Spleen (tissue), 11 donors: Measurements from ENCODE around the gene DLG1. TPM values are rescaled to one million over a fixed set of nuclear protein-coding genes. Genes with fewer than 3 reads are reported as not detected.

Experiments
- DNase-seq: peaks from one replicate; pipeline ENCODE4 v3.0.0-alpha.2; 2020
- H3K27ac ChIP-seq, 8 donors: fragments of 200-600 bp; sonication (generic) in 7 of 8; 1 replicate in 4 of 8; 2 replicates in 4 of 8; pipeline versions ENCODE4 v1.5.0 to v1.8.0; 2016 to 2021; ENCODE audit warnings: inconsistent platforms in 4 of 8, mild to moderate bottlenecking in 4 of 8, moderate library complexity in 1 of 8
- H3K27me3 ChIP-seq, 7 donors: fragments of 200-600 bp; sonication (generic) in 6 of 7; replicated peaks in 1 of 7; 1 replicate in 4 of 7; 2 replicates in 3 of 7; pipeline versions ENCODE4 v1.5.0 to v1.8.0; 2016 to 2021; ENCODE audit warnings: inconsistent platforms in 3 of 7, mild to moderate bottlenecking in 1 of 7
- H3K36me3 ChIP-seq, 6 donors: fragments of 200-600 bp; sonication (generic) in 5 of 6; 1 replicate in 4 of 6; 2 replicates in 2 of 6; pipeline versions ENCODE4 v1.5.0 to v1.8.0; 2016 to 2021; ENCODE audit warnings: inconsistent platforms in 2 of 6
- H3K4me1 ChIP-seq, 6 donors: fragments of 200-600 bp; sonication (generic) in 5 of 6; 1 replicate in 3 of 6; 2 replicates in 3 of 6; pipeline versions ENCODE4 v1.5.0 to v1.8.0; 2016 to 2021; ENCODE audit warnings: inconsistent platforms in 3 of 6
- H3K4me3 ChIP-seq, 8 donors: fragments of 200-600 bp; sonication (generic) in 7 of 8; 1 replicate in 4 of 8; 2 replicates in 4 of 8; pipeline versions ENCODE4 v1.5.0 to v1.8.0; 2016 to 2021; ENCODE audit warnings: inconsistent platforms in 4 of 8, mild to moderate bottlenecking in 4 of 8, moderate library complexity in 2 of 8
- H3K9me3 ChIP-seq, 8 donors: fragments of 200-600 bp; sonication (generic) in 7 of 8; 1 replicate in 4 of 8; 2 replicates in 4 of 8; pipeline versions ENCODE4 v1.5.0 to v1.8.0; 2016 to 2021; ENCODE audit warnings: inconsistent platforms in 4 of 8
- POLR2A ChIP-seq, 3 donors: fragments of 450-650 bp; IDR thresholded peaks; one replicate each; pipeline ENCODE4 v1.5.1; 2017; ENCODE audit warnings: antibody characterized with exemption in 3 of 3, mild to moderate bottlenecking in 1 of 3
- POLR2AphosphoS5 ChIP-seq, 3 donors: sonication (generic); formaldehyde crosslinking; IDR thresholded peaks; one replicate each; pipeline ENCODE4 v1.5.1; 2017; ENCODE audit warnings: antibody characterized with exemption in 3 of 3
- WGBS, 5 donors: extraction: QIAGEN DNeasy Blood & Tissue Kit in 3 of 5; methylation state at CpG; one replicate each; pipeline versions ENCODE4 v1.1.5 to v1.1.7; 2013 to 2018; 5-methylcytosine and 5-hydroxymethylcytosine counted together
- intact Hi-C: fragments of 100-400 bp; cut with DNase I; formaldehyde crosslinking; loops from one replicate; pipeline ENCODE4 v1.15.0; 2023; ENCODE audit warnings: low total_unique reads
- polyA plus RNA-seq, 3 donors: library from polyadenylated mRNA; stranded (reverse); fragments of 200-250 nt; gene quantifications; one replicate each; pipeline ENCODE4 v1.2.1, GENCODE V29; 2013
- total RNA-seq, 7 donors: library from RNA; depleted of rRNA in 3 of 7; stranded (reverse); fragments of >200 nt in 3 of 7; fragmentation: NEBNext Ultra II Directional in 4 of 7; extraction: Animal tissue kit (Norgen Biotek cat#: 25700) in 4 of 7; gene quantifications; one replicate each; pipeline versions ENCODE4 v1.1.0 to v1.2.1, GENCODE V29; 2016 to 2021
- TF ChIP-seq, protein P1 (sequence below), 11 experiments: fragments of 200-600 bp in 7 of 11; fragments of 450-650 bp in 4 of 11; sonication (generic) in 4 of 11; IDR thresholded peaks in 8 of 11; conservative IDR thresholded peaks in 3 of 11; 1 replicate in 7 of 11; 2 replicates in 4 of 11; pipeline versions ENCODE4 v1.4.0 to v1.8.0; 2016 to 2021; ENCODE audit warnings: antibody characterized with exemption in 11 of 11, inconsistent platforms in 4 of 11, mild to moderate bottlenecking in 1 of 11
- donor health status: healthy with polysubstance abuse.
- donor health status: DM: no; HTN: no; CAD: no; lungs with moderate emphysema.
- donor health status: DM: no; HTN: no; CAD: no.
- donor health status: Bipolar disorder and iron deficiency.
- donor health status: healthy.
- donor health status: DM: no; HTN: no; CAD: no.
- donor health status: DM: yes; HTN: yes; CAD: no.

The DLG1 gene
- total and polyA plus RNA-seq, 10 donors, result 11.0 to 92.3 (median 59.1) TPM

DNA sequence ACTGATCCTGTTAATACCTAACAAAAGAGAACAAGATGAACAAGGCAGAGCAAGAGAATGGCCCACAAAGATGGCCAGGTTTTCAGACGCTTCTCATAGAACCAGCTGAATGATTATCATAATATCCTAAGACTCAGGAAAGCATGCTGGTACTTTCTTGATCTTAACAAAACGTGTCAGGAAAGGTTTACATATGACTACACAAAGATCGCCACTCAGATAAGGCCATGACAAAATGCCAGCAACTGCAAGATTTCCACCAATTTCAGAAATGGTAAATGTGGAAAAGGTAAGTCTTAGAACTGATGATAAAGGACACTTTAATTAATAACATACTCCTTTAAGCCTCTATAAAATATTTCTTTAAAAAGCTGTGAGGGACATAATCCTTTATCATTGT lies 108.8 kb downstream of the DLG1 start:
- TF ChIP-seq, protein P1, sequence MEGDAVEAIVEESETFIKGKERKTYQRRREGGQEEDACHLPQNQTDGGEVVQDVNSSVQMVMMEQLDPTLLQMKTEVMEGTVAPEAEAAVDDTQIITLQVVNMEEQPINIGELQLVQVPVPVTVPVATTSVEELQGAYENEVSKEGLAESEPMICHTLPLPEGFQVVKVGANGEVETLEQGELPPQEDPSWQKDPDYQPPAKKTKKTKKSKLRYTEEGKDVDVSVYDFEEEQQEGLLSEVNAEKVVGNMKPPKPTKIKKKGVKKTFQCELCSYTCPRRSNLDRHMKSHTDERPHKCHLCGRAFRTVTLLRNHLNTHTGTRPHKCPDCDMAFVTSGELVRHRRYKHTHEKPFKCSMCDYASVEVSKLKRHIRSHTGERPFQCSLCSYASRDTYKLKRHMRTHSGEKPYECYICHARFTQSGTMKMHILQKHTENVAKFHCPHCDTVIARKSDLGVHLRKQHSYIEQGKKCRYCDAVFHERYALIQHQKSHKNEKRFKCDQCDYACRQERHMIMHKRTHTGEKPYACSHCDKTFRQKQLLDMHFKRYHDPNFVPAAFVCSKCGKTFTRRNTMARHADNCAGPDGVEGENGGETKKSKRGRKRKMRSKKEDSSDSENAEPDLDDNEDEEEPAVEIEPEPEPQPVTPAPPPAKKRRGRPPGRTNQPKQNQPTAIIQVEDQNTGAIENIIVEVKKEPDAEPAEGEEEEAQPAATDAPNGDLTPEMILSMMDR (IDR thresholded peaks at IDR 0.05 in 8 of 11, conservative IDR thresholded peaks at IDR 0.05 in 3 of 11), result no peak
- no peak for TF ChIP-seq POLR2A (IDR thresholded peaks at IDR 0.05)
- no peak for TF ChIP-seq POLR2AphosphoS5 (IDR thresholded peaks at IDR 0.05)
- no peak for DNase-seq
- Histone ChIP-seq H3K27me3 (no peaks in the 10 kb centered on the region), H3K9me3 (no peaks in the 10 kb centered on the region), H3K4me3 (no peak overlapping the region), H3K36me3 (peaks cover 0 to 16% (median 0%) of the 10 kb centered on the region in 6 donors), H3K27ac (no peak overlapping the region), H3K4me1 (peaks cover 0 to 13% (median 0%) of the 10 kb centered on the region in 6 donors)
- WGBS, 5 donors, result 48 to 59% (median 56%) methylated on average over 3 of the region's 3 CpGs
- intact Hi-C loops, result loop anchor here (10.0 kb wide), 1 partner anchor 215 kb away; no protein-coding TSS in a partner anchor

- no peaks in the 10 kb centered on the region for H3K27me3 ChIP-seq
Measured at GRCh38 chr3:197188963-197189362, 109.4 kb downstream of the DLG1 start.

DNA sequence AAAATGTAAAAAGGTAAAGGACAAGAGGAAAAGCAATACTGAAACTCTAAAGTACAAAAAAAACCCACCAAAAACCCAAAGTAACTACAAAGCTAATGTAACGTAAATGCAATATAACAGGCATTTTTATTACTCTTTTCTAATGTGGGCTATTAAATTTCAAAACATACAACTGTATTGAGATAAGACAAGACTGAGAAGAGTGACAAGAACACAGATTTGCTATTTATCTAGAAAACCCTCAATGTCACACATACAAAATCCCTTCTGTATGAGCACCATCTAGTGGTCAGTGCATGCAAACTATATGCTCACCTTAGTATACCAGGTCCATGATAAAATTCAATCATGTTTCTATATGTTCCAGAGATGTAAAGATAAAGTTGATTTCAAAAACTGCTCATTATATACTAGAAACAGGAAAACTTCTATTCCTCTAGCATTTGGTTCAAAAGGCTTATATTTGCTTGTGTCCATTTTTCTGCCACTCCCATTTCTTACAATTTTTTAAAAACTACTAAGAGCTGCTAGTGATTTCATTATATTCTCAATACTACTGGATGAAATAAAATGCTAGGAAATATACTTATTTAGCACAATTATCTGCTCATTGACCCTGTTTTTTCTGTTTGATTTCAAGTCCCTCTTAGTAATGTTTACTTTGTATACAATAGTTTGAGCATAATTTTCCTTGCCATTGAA lies 111.4 kb downstream of the DLG1 start:
- Histone ChIP-seq H3K27ac (no peak overlapping the region), H3K27me3 (no peaks in the 10 kb centered on the region), H3K9me3 (no peaks in the 10 kb centered on the region), H3K36me3 (peaks cover 0 to 7% (median 0%) of the 10 kb centered on the region in 6 donors), H3K4me1 (peaks cover 0 to 15% (median 0%) of the 10 kb centered on the region in 6 donors), H3K4me3 (no peak overlapping the region)
- TF ChIP-seq, protein P1 (IDR thresholded peaks at IDR 0.05 in 8 of 11, conservative IDR thresholded peaks at IDR 0.05 in 3 of 11), result peak; percentile 55 to 81 (median 77)
- TF ChIP-seq POLR2A (IDR thresholded peaks at IDR 0.05), result no peak
- intact Hi-C loops, result loop anchor here (10.0 kb wide), 1 partner anchor 212 kb away; no protein-coding TSS in a partner anchor
- WGBS, 5 donors, result 65 to 88% (median 76%) methylated on average over 1 of the region's 1 CpG
- no peak for DNase-seq

More at GRCh38 chr3:197188963-197189362, 109.4 kb downstream of the DLG1 start:
- Histone ChIP-seq H3K36me3 (peaks cover 0 to 13% (median 0%) of the 10 kb centered on the region in 6 donors), H3K9me3 (no peaks in the 10 kb centered on the region), H3K4me3 (no peak overlapping the region), H3K4me1 (peaks cover 0 to 11% (median 0%) of the 10 kb centered on the region in 6 donors), H3K27ac (no peak overlapping the region)
- TF ChIP-seq, protein P1 (IDR thresholded peaks at IDR 0.05 in 8 of 11, conservative IDR thresholded peaks at IDR 0.05 in 3 of 11), result no peak
- TF ChIP-seq POLR2A (IDR thresholded peaks at IDR 0.05) (no peak), POLR2AphosphoS5 (IDR thresholded peaks at IDR 0.05) (no peak)
- WGBS, 5 donors, result 71 to 86% (median 73%) methylated on average over 3 of the region's 3 CpGs
- intact Hi-C loops, result loop anchor here (10.0 kb wide), 1 partner anchor 214 kb away; no protein-coding TSS in a partner anchor
- no peak for DNase-seq

- Histone ChIP-seq H3K36me3 (peaks cover 0 to 5% (median 0%) of the 10 kb centered on the region in 6 donors), H3K4me1 (peaks cover 0 to 32% (median 3%) of the 10 kb centered on the region in 6 donors), H3K27ac (no peak overlapping the region), H3K4me3 (no peak overlapping the region), H3K9me3 (no peaks in the 10 kb centered on the region), H3K27me3 (no peaks in the 10 kb centered on the region)
- DNase-seq, result no peak
- TF ChIP-seq, protein P1 (IDR thresholded peaks at IDR 0.05 in 8 of 11, conservative IDR thresholded peaks at IDR 0.05 in 3 of 11), result no peak
- TF ChIP-seq POLR2AphosphoS5 (IDR thresholded peaks at IDR 0.05), result no peak
- no peak for TF ChIP-seq POLR2A (IDR thresholded peaks at IDR 0.05)
- 92 to 97% (median 93%) methylated on average over 9 of the region's 9 CpGs for WGBS, 5 donors
- intact Hi-C loops, result loop anchor here (10.0 kb wide), 1 partner anchor 209 kb away; no protein-coding TSS in a partner anchor
Measured at GRCh38 chr3:197183582-197183981, 114.8 kb downstream of the DLG1 start.
